Measurements from ENCODE around the gene ADAM30.

ADAM30 gene

GRCh38 chr1:119906927-119907652 is 10.8 kb upstream of the ADAM30 start:
- DNase-seq: no peak

GRCh38 chr1:119903443-119903835 is 7.1 kb upstream of the ADAM30 start:
- DNase-seq: no peak

- no peak for DNase-seq
These were observed 6.6 kb upstream of the ADAM30 start for GRCh38 chr1:119902775-119903442.

GRCh38 chr1:119898981-119899720 is 2.8 kb upstream of the ADAM30 start:
- no peak for DNase-seq

GRCh38 chr1:119898530-119898929 is 2.2 kb upstream of the ADAM30 start:
- DNase-seq: no peak

- DNase-seq: no peak
These were observed 1.2 kb downstream of the ADAM30 start for GRCh38 chr1:119895102-119895501.

GRCh38 chr1:119893827-119894700 is 2.3 kb downstream of the ADAM30 start:
- no peak for DNase-seq

GRCh38 chr1:119893238-119893791 is 3.0 kb downstream of the ADAM30 start:
- no peak for DNase-seq

- no peak for DNase-seq
These were observed 4.9 kb downstream of the ADAM30 start for GRCh38 chr1:119891386-119891785.

- DNase-seq: no peak
These were observed 7.8 kb downstream of the ADAM30 start for GRCh38 chr1:119888476-119888875.

- no peak for DNase-seq
These were observed 8.9 kb downstream of the ADAM30 start for GRCh38 chr1:119887427-119887826.

GRCh38 chr1:119885903-119886783 is 10.2 kb downstream of the ADAM30 start:
- DNase-seq: peak; percentile 24

- no peak for DNase-seq
These were observed 11.6 kb downstream of the ADAM30 start for GRCh38 chr1:119884711-119885110.

- DNase-seq: no peak
These were observed 12.5 kb downstream of the ADAM30 start for GRCh38 chr1:119883826-119884225.

- no peak for DNase-seq
These were observed 13.9 kb downstream of the ADAM30 start for GRCh38 chr1:119882132-119883049.

- no peak for DNase-seq
These were observed 16.5 kb downstream of the ADAM30 start for GRCh38 chr1:119879510-119880434.

- peak; percentile 18 for DNase-seq
These were observed 18.1 kb downstream of the ADAM30 start for GRCh38 chr1:119878171-119878570.

GRCh38 chr1:119874186-119874585 is 22.1 kb downstream of the ADAM30 start:
- no peak for DNase-seq

All from NCI-H510A treated with DMSO at 0.1 percent for 48 hours (cell line).